ENCODE data around the gene TLE5.

GRCh38 chr19:3098515-3099346 is 36.4 kb upstream of the TLE5 start:
- no peak for TF ChIP-seq POLR2A (IDR thresholded peaks at IDR 0.05; ENCODE audit: low read length)
- TF ChIP-seq GATA1 (IDR thresholded peaks at IDR 0.05; ENCODE audit: low read depth, low read length): no peak
